Activated naive CD8-positive, alpha-beta T cell treated with anti-CD3 and anti-CD28 coated beads, Interleukin-2, amount 10 ng/mL, durations not matched to agents 7 days and 5 days (primary cell): ENCODE data around the gene PITPNM1. TPM values are rescaled to one million over a fixed set of nuclear protein-coding genes. Genes with fewer than 3 reads are reported as not detected.

Experiments used
- ATAC-seq: fragments of 150-1000 bp; cut with Tn5 transposase; one replicate; pipeline ENCODE4 v1.10.0; 2021; ENCODE audit warnings: low read depth, moderate library complexity
- POLR2A ChIA-PET: fragments of 350-600 bp; sonication (Branson Sonifier 250); formaldehyde crosslinking; loops from one replicate; lab custom pipeline; 2021; ENCODE audit warnings: antibody characterized with exemption; lab: Charles Lee
- DNase-seq: peaks from one replicate; pipeline ENCODE4 v3.0.0; 2021
- H3K27ac Mint-ChIP-seq: one replicate; pipeline ENCODE4 v1.8.0; 2022; ENCODE audit warnings: mild to moderate bottlenecking, mixed read lengths
- H3K27me3 Mint-ChIP-seq: one replicate; pipeline ENCODE4 v1.8.0; 2022; ENCODE audit warnings: mild to moderate bottlenecking, moderate library complexity, mixed read lengths
- H3K36me3 Mint-ChIP-seq: one replicate; pipeline ENCODE4 v1.8.0; 2021; ENCODE audit warnings: mild to moderate bottlenecking, mixed read lengths
- H3K4me1 Mint-ChIP-seq: one replicate; pipeline ENCODE4 v1.8.0; 2021; ENCODE audit warnings: mixed read lengths
- H3K4me3 Mint-ChIP-seq: one replicate; pipeline ENCODE4 v1.8.0; 2022; ENCODE audit warnings: mild to moderate bottlenecking, moderate library complexity, mixed read lengths
- H3K9me3 Mint-ChIP-seq: one replicate; pipeline ENCODE4 v1.8.0; 2021; ENCODE audit warnings: mixed read lengths
- total RNA-seq, 2 experiments: library from RNA; stranded (reverse); gene quantifications; one replicate each; pipeline ENCODE4 v1.2.3, GENCODE V29; 2021

Gene PITPNM1
- total RNA-seq, 2 experiments from 2014 or later: 125 to 132 TPM

GRCh38 chr11:67538306-67538705 is 33.1 kb upstream of the PITPNM1 start:
- Mint-ChIP-seq H3K27me3 (no peaks in the 10 kb centered on the region), H3K9me3 (peaks cover 4% of the 10 kb centered on the region), H3K4me3 (no peak overlapping the region), H3K27ac (no peak overlapping the region), H3K4me1 (no peaks in the 10 kb centered on the region), H3K36me3 (no peaks in the 10 kb centered on the region)
- ATAC-seq: no peak
- POLR2A ChIA-PET: no interaction called here
- no peak for DNase-seq

GRCh38 chr11:67535561-67535960 is 30.4 kb upstream of the PITPNM1 start:
- no peaks in the 10 kb centered on the region for H3K36me3 Mint-ChIP-seq
- DNase-seq (no peak), ATAC-seq (no peak)
- H3K27ac Mint-ChIP-seq: no peak overlapping the region
- no peaks in the 10 kb centered on the region for H3K4me1 Mint-ChIP-seq
- H3K4me3 Mint-ChIP-seq: no peak overlapping the region
- H3K9me3 Mint-ChIP-seq: peaks cover 6% of the 10 kb centered on the region
- POLR2A ChIA-PET: no interaction called here
- no peaks in the 10 kb centered on the region for H3K27me3 Mint-ChIP-seq

- H3K4me3 Mint-ChIP-seq: no peak overlapping the region
- H3K27ac Mint-ChIP-seq: no peak overlapping the region
- no peaks in the 10 kb centered on the region for H3K36me3 Mint-ChIP-seq
- POLR2A ChIA-PET: no interaction called here
- ATAC-seq (no peak), DNase-seq (no peak)
- peaks cover 6% of the 10 kb centered on the region for H3K9me3 Mint-ChIP-seq
- no peaks in the 10 kb centered on the region for H3K4me1 Mint-ChIP-seq
- H3K27me3 Mint-ChIP-seq: no peaks in the 10 kb centered on the region
Observed at GRCh38 chr11:67534070-67534679, 29.0 kb upstream of the PITPNM1 start.

GRCh38 chr11:67532889-67533288 is 27.7 kb upstream of the PITPNM1 start:
- Mint-ChIP-seq H3K27me3 (no peaks in the 10 kb centered on the region), H3K36me3 (no peaks in the 10 kb centered on the region), H3K4me1 (no peaks in the 10 kb centered on the region), H3K27ac (no peak overlapping the region), H3K4me3 (no peak overlapping the region), H3K9me3 (peaks cover 6% of the 10 kb centered on the region)
- POLR2A ChIA-PET: no interaction called here
- ATAC-seq (no peak), DNase-seq (no peak)

DNA sequence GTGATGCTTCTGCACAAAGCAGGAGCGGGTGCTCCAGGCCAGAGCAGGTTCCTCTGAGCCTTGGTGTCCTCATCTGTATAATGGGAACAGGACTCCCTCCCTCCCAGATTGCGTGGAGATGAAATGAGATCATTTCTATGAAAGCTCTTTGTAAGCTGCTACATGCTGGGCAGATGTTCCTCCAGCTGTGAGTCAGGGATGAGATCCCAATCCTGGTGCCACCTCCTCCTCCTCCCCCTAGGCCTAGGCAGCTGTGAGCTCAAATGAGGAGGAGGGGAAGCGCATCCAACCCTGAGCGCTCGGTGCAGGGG is 25.1 kb upstream of the PITPNM1 start:
- DNase-seq: no peak
- no peak overlapping the region for H3K27ac Mint-ChIP-seq
- POLR2A ChIA-PET: no interaction called here
- peaks cover 6% of the 10 kb centered on the region for H3K9me3 Mint-ChIP-seq
- H3K4me3 Mint-ChIP-seq: no peak overlapping the region
- H3K4me1 Mint-ChIP-seq: no peaks in the 10 kb centered on the region
- H3K36me3 Mint-ChIP-seq: no peaks in the 10 kb centered on the region
- H3K27me3 Mint-ChIP-seq: no peaks in the 10 kb centered on the region
- ATAC-seq: no peak

DNA sequence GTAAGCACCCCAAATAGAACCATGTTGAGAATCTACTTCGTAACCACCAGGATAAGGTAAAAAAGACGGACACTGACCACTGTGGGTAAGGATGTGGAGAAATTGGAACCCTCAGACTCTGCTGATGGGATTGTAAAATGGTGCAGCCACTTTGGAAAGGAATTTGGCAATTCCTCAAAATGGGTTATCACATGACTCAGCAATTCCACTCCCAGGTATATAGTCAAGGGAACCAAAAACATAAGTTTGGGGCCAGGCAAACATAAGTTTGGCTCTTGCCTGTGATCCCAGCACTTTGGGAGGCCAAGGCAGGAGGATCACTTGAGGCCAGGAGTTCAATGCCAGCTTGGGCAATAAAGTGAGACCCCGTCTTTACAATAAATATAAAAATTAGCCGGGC is 23.2 kb upstream of the PITPNM1 start:
- POLR2A ChIA-PET: no interaction called here
- no peaks in the 10 kb centered on the region for H3K36me3 Mint-ChIP-seq
- H3K27ac Mint-ChIP-seq: no peak overlapping the region
- H3K27me3 Mint-ChIP-seq: no peaks in the 10 kb centered on the region
- no peaks in the 10 kb centered on the region for H3K4me1 Mint-ChIP-seq
- DNase-seq: no peak
- no peak for ATAC-seq
- no peak overlapping the region for H3K4me3 Mint-ChIP-seq
- H3K9me3 Mint-ChIP-seq: peaks cover 2% of the 10 kb centered on the region

- POLR2A ChIA-PET: no interaction called here
- Mint-ChIP-seq H3K9me3 (no peaks in the 10 kb centered on the region), H3K4me3 (no peak overlapping the region), H3K4me1 (no peaks in the 10 kb centered on the region), H3K27ac (no peak overlapping the region), H3K27me3 (no peaks in the 10 kb centered on the region), H3K36me3 (no peaks in the 10 kb centered on the region)
- DNase-seq: no peak
- no peak for ATAC-seq
Observed at GRCh38 chr11:67525275-67525976, 20.3 kb upstream of the PITPNM1 start.

DNA sequence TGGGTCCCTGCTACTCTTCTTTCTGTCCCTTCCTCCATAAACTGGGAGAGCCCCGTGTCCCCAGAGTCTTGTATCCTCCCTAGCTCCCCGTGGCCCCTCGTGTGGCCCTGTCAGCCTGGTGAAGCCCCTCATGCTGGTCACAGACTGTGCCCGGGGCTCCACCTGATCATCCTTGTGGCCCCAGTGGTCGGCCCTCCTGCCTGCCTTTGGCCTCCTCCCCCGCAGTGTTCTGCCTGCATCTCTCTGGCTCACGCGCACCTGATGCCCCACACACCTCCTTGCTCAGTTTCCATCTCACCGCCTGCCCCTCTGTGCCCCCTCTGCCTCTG is 19.3 kb upstream of the PITPNM1 start:
- POLR2A ChIA-PET: no interaction called here
- Mint-ChIP-seq H3K27ac (peak overlapping the region; percentile 19), H3K27me3 (no peaks in the 10 kb centered on the region), H3K4me3 (no peak overlapping the region), H3K36me3 (no peaks in the 10 kb centered on the region), H3K4me1 (no peaks in the 10 kb centered on the region), H3K9me3 (no peaks in the 10 kb centered on the region)
- DNase-seq (no peak), ATAC-seq (no peak)

GRCh38 chr11:67523556-67524479 is 18.7 kb upstream of the PITPNM1 start:
- Mint-ChIP-seq H3K4me1 (no peaks in the 10 kb centered on the region), H3K27ac (no peak overlapping the region), H3K9me3 (no peaks in the 10 kb centered on the region), H3K4me3 (no peak overlapping the region), H3K36me3 (no peaks in the 10 kb centered on the region), H3K27me3 (no peaks in the 10 kb centered on the region)
- DNase-seq: no peak
- POLR2A ChIA-PET: no interaction called here
- no peak for ATAC-seq

DNA sequence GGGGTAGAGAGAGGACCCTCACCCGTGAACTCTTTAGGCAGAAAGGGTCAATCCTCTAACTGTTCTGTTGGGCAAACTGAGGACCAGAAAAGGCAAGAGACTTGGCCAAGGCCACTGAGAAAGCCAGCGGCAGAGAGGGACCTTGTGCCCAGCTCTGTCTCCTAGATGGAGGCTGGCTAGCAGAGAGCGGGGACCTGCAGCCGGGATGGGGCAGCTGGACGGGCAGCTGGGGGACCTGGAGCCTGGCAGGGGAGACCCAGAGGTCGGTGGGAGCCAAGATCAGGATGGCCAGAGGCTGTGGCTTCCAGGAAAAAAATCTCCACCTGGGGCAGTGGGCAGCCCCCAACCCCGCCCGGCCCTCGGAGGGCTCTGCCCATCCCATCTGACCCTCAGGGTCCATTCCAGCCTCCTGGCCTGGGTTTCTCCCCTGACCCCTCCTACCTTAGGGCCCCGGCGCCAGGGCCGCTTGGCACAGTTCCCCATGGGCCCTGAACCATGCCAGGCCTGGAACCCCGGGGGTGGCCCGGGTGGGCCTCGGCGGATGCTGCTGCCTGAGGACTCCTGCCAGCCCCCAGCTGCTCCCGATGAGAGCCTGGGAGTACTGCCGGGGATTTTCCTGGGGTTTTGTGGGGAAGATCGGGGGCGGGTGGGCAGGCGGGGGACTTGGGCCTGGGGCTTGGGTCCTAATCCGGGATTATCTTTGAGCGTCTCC is 17.8 kb upstream of the PITPNM1 start, which contains the start of gene CABP2:
CABP2 (minus strand) TSS at position 603 of the 712 bp plus-strand sequence; CDS start at position 483, 120 bp downstream.
- H3K36me3 Mint-ChIP-seq: no peaks in the 10 kb centered on the region
- H3K4me3 Mint-ChIP-seq: no peak within 1 kb of the TSS
- POLR2A ChIA-PET: no interaction called here
- no peaks in the 10 kb centered on the region for H3K4me1 Mint-ChIP-seq
- H3K27me3 Mint-ChIP-seq: no peaks in the 10 kb centered on the region
- no peaks in the 10 kb centered on the region for H3K9me3 Mint-ChIP-seq
- no peak for ATAC-seq
- no peak for DNase-seq
- no peak within 1 kb of the TSS for H3K27ac Mint-ChIP-seq

- no peak overlapping the region for H3K4me3 Mint-ChIP-seq
- no peak overlapping the region for H3K27ac Mint-ChIP-seq
- no peaks in the 10 kb centered on the region for H3K9me3 Mint-ChIP-seq
- H3K27me3 Mint-ChIP-seq: no peaks in the 10 kb centered on the region
- DNase-seq (no peak), ATAC-seq (no peak)
- H3K4me1 Mint-ChIP-seq: no peaks in the 10 kb centered on the region
- H3K36me3 Mint-ChIP-seq: no peaks in the 10 kb centered on the region
- POLR2A ChIA-PET: no interaction called here
Observed at GRCh38 chr11:67522338-67522737, 17.2 kb upstream of the PITPNM1 start.

DNA sequence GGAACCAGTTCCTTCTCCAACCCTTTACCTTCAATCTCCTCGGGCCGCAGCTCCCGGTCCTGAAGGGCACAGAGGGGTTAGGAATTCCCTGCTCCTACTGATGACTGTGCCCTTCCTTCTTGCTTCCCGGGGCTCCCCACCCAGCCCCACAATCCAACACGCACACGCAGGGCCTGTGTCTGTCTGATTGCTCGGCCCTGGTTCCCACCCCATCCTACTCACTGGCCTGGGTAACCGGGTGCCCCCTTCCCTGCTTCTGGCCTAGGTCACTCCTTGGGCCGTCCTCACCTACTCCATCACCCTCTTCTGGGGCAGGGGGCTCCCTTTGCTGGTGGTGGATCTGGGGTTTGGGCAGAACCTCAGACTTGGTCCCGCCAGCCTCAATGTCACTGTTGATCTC is 16.8 kb upstream of the PITPNM1 start:
- Mint-ChIP-seq H3K4me3 (no peak overlapping the region), H3K27me3 (no peaks in the 10 kb centered on the region), H3K4me1 (no peaks in the 10 kb centered on the region), H3K9me3 (no peaks in the 10 kb centered on the region), H3K27ac (no peak overlapping the region), H3K36me3 (no peaks in the 10 kb centered on the region)
- DNase-seq (no peak), ATAC-seq (no peak)
- POLR2A ChIA-PET: no interaction called here
